Measurements from ENCODE around the gene LRRC75A.

- TF ChIP-seq CTCF (IDR thresholded peaks at IDR 0.05; ENCODE audit: low read length) (no peak), EZH2 (IDR thresholded peaks at IDR 0.05; ENCODE audit: borderline replicate concordance, low read length) (no peak)
Observed at GRCh38 chr17:16430650-16431049, 61.3 kb downstream of the LRRC75A start.
